Neural cell (in vitro differentiated cells): ENCODE data around the gene YEATS4. TPM values are rescaled to one million over a fixed set of nuclear protein-coding genes. Genes with fewer than 3 reads are reported as not detected.

ENCODE experiments used
- H2AFZ ChIP-seq: fragments of 200-600, 300-800 bp; sonication (generic), shearing (Covaris generic); 2 replicates; pipeline ENCODE4 v1.6.0; 2014; ENCODE audit warnings: low read depth, mild to moderate bottlenecking, antibody characterized with exemption, low read length, moderate library complexity
- H3F3A ChIP-seq: fragments of 200-600 bp; shearing (Covaris generic); 2 replicates; pipeline ENCODE4 v1.6.1; 2016; ENCODE audit warnings: mild to moderate bottlenecking, moderate library complexity, mixed read lengths, antibody characterized with exemption, low read length; ENCODE audit not compliant: insufficient read depth, poor library complexity, severe bottlenecking
- H3K27ac ChIP-seq: fragments of 200-600, 300-800 bp; sonication (generic), shearing (Covaris generic); 2 replicates; pipeline ENCODE4 v1.5.1; 2014; ENCODE audit warnings: mild to moderate bottlenecking, low read length, moderate library complexity
- H3K27me3 ChIP-seq: fragments of 300-800, 200-600 bp; sonication (generic), shearing (Covaris generic); 2 replicates; pipeline ENCODE4 v1.6.0; 2014; ENCODE audit warnings: mild to moderate bottlenecking, low read depth, low read length, moderate library complexity; ENCODE audit not compliant: insufficient read depth
- H3K36me3 ChIP-seq: fragments of 300-800, 200-600 bp; sonication (generic), shearing (Covaris generic); 2 replicates; pipeline ENCODE4 v1.5.1; 2014; ENCODE audit warnings: mild to moderate bottlenecking, antibody characterized with exemption, low read length, moderate library complexity; ENCODE audit not compliant: insufficient read depth
- H3K4me2 ChIP-seq: fragments of 300-800, 200-600 bp; sonication (generic), shearing (Covaris generic); 2 replicates; pipeline ENCODE4 v1.6.0; 2014; ENCODE audit warnings: mild to moderate bottlenecking, low read length
- H3K4me3 ChIP-seq: fragments of 300-800, 200-600 bp; sonication (generic), shearing (Covaris generic); 2 replicates; pipeline ENCODE4 v1.5.1; 2014; ENCODE audit warnings: mild to moderate bottlenecking, low read length, moderate library complexity
- H3K79me2 ChIP-seq: fragments of 200-600 bp; shearing (Covaris generic); replicated peaks from 2 replicates; pipeline ENCODE4 v1.6.0; 2014; ENCODE audit warnings: mild to moderate bottlenecking, low read length, moderate library complexity; ENCODE audit not compliant: insufficient read depth
- H3K9ac ChIP-seq: fragments of 300-800, 200-600 bp; sonication (generic), shearing (Covaris generic); 2 replicates; pipeline ENCODE4 v1.6.1; 2016; ENCODE audit warnings: mild to moderate bottlenecking, low read length, mixed read lengths
- H3K9me2 ChIP-seq: fragments of 200-600 bp; shearing (Covaris generic); 2 replicates; pipeline ENCODE4 v1.6.1; 2016; ENCODE audit warnings: mild to moderate bottlenecking, low read length, mixed read lengths; ENCODE audit not compliant: insufficient read depth
- H3K9me3 ChIP-seq: fragments of 200-600, 300-800 bp; sonication (generic), shearing (Covaris generic); 2 replicates; pipeline ENCODE4 v1.6.1; 2016; ENCODE audit warnings: mild to moderate bottlenecking, mixed run types, low read length, moderate library complexity, mixed read lengths
- H4K20me1 ChIP-seq: fragments of 200-600 bp; shearing (Covaris generic); 2 replicates; pipeline ENCODE4 v1.6.1; 2016; ENCODE audit warnings: mild to moderate bottlenecking, mixed run types; ENCODE audit not compliant: insufficient read depth
- CTCF ChIP-seq: fragments of 450-650 bp; IDR thresholded peaks from 2 replicates; pipeline ENCODE4 v1.5.1; 2014; ENCODE audit warnings: antibody characterized with exemption, mild to moderate bottlenecking, moderate library complexity; ENCODE audit not compliant: poor library complexity, severe bottlenecking
- EP300 ChIP-seq: fragments of 450-650 bp; conservative IDR thresholded peaks from 2 replicates; pipeline ENCODE4 v1.6.1; 2014; ENCODE audit warnings: antibody characterized with exemption, mild to moderate bottlenecking, moderate library complexity; ENCODE audit not compliant: poor library complexity, severe bottlenecking
- EZH2 ChIP-seq: fragments of 200-600, 300-800 bp; shearing (Covaris generic), sonication (generic); IDR thresholded peaks from 2 replicates; pipeline ENCODE4 v1.6.1; 2014; ENCODE audit warnings: antibody characterized with exemption, low read length, borderline replicate concordance, mild to moderate bottlenecking; ENCODE audit not compliant: insufficient read depth, poor library complexity, severe bottlenecking
- MXI1 ChIP-seq: fragments of 450-650 bp; conservative IDR thresholded peaks from 2 replicates; pipeline ENCODE4 v1.6.1; 2014; ENCODE audit warnings: antibody characterized with exemption, mild to moderate bottlenecking; ENCODE audit not compliant: poor library complexity, severe bottlenecking
- POLR2AphosphoS5 ChIP-seq: IDR thresholded peaks from 2 replicates; pipeline ENCODE4 v1.6.1; 2012
- RAD21 ChIP-seq: fragments of 450-650 bp; conservative IDR thresholded peaks from 2 replicates; pipeline ENCODE4 v1.6.1; 2014; ENCODE audit warnings: antibody characterized with exemption, mild to moderate bottlenecking, moderate library complexity
- REST ChIP-seq: IDR thresholded peaks from 2 replicates; pipeline ENCODE4 v1.6.1; 2012; ENCODE audit warnings: borderline replicate concordance
- SMC3 ChIP-seq: fragments of 450-650 bp; conservative IDR thresholded peaks from 2 replicates; pipeline ENCODE4 v1.6.1; 2014; ENCODE audit warnings: antibody characterized with exemption, mild to moderate bottlenecking, moderate library complexity; ENCODE audit not compliant: poor library complexity
- TAF1 ChIP-seq: IDR thresholded peaks from 2 replicates; pipeline ENCODE4 v1.6.1; 2012; ENCODE audit warnings: low read depth
- polyA plus RNA-seq: library from polyadenylated mRNA; depleted of rRNA; stranded (reverse); fragments of >200 nt; gene quantifications from 2 replicates; pipeline ENCODE4 v1.2.3, GENCODE V29; 2014

Gene YEATS4
- polyA plus RNA-seq, 1 donor from 2014 or later, result 227 TPM

GRCh38 chr12:69324797-69325466 lies 34.6 kb upstream of the YEATS4 start:
- no peak overlapping the region for H3K4me2 ChIP-seq
- no peaks in the 10 kb centered on the region for H3K79me2 ChIP-seq
- H4K20me1 ChIP-seq, result no peaks in the 10 kb centered on the region
- no peak overlapping the region for H3K4me3 ChIP-seq
- H3K27me3 ChIP-seq, result no peaks in the 10 kb centered on the region
- no peaks in the 10 kb centered on the region for H3K9me2 ChIP-seq
- no peak overlapping the region for H3K9ac ChIP-seq
- no peak overlapping the region for H2AFZ ChIP-seq
- TF ChIP-seq EZH2 (no peak), TAF1 (no peak), REST (no peak)
- no peaks in the 10 kb centered on the region for H3K9me3 ChIP-seq
- no peaks in the 10 kb centered on the region for H3K36me3 ChIP-seq
- H3F3A ChIP-seq, result no peaks in the 10 kb centered on the region
- H3K27ac ChIP-seq, result no peak overlapping the region

GRCh38 chr12:69328426-69328825 lies 31.1 kb upstream of the YEATS4 start:
- H3K9me2 ChIP-seq, result no peaks in the 10 kb centered on the region
- H3K4me3 ChIP-seq, result no peak overlapping the region
- H3K79me2 ChIP-seq, result no peaks in the 10 kb centered on the region
- H3K9me3 ChIP-seq, result no peaks in the 10 kb centered on the region
- no peak overlapping the region for H3K9ac ChIP-seq
- H2AFZ ChIP-seq, result no peak overlapping the region
- no peaks in the 10 kb centered on the region for H4K20me1 ChIP-seq
- no peaks in the 10 kb centered on the region for H3K27me3 ChIP-seq
- H3K36me3 ChIP-seq, result no peaks in the 10 kb centered on the region
- H3K4me2 ChIP-seq, result no peak overlapping the region
- TF ChIP-seq POLR2AphosphoS5 (no peak), EZH2 (no peak), MXI1 (no peak), RAD21 (no peak), CTCF (no peak), SMC3 (no peak), TAF1 (no peak), REST (no peak), EP300 (no peak)
- no peak overlapping the region for H3K27ac ChIP-seq
- H3F3A ChIP-seq, result no peaks in the 10 kb centered on the region
